M059J (cell line): ENCODE data around the gene SSRP1. TPM values are rescaled to one million over a fixed set of nuclear protein-coding genes. Genes with fewer than 3 reads are reported as not detected.
"Not testable (repeated sequence)": the region's sequence is repeated elsewhere in the genome, so short reads cannot be mapped to it uniquely, and the experiment has no call there.

Experiments used
- DNase-seq: peaks from one replicate; pipeline ENCODE4 v3.0.0-alpha.2; 2012; ENCODE audit warnings: low read depth
- total RNA-seq: library from RNA; depleted of rRNA; stranded (reverse); fragments of >200 nt; shearing (Covaris generic); gene quantifications from 2 replicates; pipeline ENCODE4 v1.2.3, GENCODE V29; 2014

The SSRP1 gene
- total RNA-seq, 1 experiment from 2014 or later: 145 TPM

DNA sequence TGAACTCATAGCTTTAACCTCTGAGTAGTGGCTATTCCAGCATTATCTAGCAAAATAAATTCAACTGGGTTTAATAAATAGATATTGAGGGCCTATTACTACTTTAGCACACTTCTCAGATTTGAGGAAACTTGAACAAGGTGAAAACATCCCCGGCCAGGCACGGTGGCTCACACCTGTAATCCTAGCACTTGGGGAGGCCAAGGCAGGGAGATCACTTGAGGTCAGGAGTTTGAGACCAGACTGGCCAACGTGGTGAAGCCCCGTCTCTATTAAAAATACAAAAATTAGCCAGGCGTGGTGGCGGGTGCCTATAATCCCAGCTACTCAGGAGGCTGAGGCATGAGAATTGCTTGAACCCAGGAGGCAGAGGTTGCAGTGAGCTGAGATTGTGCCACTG is 1.2 kb upstream of the SSRP1 start:
- DNase-seq: not testable (repeated sequence)

DNA sequence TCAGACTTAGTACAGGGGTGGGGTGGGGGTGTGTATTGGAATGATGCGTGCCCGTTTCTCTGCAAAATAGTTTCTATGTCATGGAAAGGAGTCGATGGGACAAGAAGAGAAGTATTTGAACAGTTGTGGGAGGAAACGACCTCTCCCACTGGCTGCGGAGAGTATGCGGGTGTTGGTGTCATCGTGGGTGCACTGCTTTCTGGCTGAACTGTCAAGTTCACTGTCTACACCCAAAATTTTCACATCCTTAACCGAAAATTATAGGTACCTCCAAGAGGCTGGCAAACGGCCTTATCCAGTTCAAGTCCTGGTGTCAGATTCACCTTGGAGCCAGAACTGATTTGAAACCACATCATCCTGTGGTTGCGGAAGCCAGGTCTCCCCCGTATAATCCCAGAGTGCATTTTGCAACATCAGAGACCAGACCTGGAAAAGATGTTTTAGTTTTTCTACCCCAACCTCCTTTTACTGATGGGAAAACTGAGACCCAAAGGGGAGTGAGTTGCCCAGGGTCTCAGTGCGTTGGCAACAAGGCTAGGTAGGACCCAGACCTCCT is 497 bp upstream of the SSRP1 start:
- DNase-seq: peak; percentile 15

GRCh38 chr11:57335023-57335342 is 709 bp downstream of the SSRP1 start:
- DNase-seq: no peak

- no peak for DNase-seq
These were observed 2.8 kb downstream of the SSRP1 start for GRCh38 chr11:57332694-57333440.

DNA sequence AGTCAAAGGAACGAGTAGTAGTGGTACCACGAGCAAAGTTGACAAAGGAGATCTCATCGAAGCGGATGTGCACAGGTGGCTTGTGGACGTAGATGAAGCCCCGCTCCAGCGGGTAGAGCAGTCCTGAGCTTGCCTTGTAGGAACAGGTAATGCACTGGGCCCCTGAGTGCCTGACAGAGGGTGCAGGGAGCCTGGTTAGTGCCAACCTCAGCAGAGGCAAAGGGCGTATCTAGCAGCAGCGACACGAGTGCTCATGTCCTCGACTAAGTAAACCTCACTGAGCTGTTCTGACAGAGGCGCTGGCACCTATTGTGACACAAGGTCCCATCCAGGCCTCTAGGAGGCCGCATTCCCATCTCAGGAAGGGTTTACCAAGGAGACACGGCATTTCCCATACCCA is 4.0 kb downstream of the SSRP1 start:
- no peak for DNase-seq

DNA sequence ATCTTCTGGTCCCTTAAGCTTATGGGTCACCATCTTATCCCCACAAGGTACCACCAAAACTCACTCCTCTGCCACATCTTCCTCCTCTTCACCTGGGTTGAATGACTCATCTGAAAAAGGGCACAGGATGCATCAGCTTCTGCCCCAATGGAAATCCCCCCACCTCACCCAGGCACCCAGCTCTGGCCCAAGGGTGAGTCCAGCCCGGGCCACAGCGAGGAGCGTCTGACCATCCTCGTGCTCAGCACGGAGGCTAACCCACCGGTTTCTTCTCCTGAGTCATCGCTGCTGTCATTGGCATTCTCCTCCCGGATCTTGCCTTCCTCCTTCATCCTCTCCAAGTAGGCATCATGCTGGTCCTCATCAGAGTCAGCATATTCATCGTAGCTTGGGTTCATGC is 5.7 kb downstream of the SSRP1 start:
- no peak for DNase-seq

DNA sequence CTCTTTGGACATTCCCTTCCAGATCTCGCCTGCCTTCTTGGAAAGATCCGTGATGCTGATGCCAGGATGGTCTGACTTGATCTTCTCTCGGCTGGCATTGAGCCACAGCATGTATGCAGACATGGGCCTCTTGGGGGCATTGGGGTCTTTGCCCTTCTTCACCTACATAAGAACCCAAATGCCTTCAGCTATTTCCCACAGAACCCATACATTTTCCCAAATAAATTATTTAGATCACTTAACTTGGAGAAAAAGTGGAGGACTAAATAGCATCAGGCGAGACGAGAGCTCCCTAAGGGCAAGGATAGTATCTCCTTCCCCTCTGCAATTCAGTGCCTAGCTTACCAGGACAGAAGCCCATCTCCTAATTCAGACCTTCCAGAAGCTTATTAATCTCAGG is 8.0 kb downstream of the SSRP1 start:
- no peak for DNase-seq

GRCh38 chr11:57325735-57326048 is 10.0 kb downstream of the SSRP1 start:
- DNase-seq: no peak

DNA sequence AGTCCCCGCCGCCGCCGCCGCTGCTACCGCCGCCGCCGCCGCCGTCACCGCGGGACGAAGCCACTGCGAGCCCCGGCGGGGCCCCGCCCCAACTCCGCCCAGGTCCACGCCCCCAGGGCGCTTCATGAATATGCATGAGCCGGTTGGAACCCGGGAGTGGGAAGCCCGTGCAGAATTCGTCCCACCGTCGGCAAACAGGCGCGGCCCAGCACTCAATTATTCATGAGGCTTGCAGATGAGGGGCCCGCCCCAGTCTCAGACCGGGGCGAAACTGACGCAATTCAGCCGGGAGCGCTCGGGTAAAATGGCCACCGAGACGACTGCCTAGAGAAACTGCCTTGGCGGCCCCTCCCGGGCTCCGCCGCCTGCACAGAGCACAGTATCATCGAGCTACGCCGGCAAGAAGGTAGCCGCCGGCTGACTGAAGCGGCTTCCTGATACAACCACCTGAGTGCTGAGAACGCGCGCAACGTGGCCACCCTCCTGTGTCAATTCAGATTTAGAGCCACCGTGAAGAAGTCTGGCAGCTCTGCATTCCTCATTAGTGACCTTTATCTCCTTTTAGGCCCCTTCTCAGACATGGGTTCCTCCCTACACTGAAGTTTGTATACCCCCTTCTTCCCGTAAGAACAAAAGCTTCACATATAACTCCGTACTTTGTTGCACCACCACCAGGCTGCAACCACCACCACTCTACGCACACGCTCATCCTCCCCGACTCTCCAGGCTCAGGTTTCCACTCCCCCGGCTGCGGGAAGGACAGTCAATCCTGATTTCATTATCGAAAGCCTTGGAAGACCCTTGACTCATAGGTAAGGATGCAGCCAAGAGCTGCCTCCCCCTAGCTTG is 10.6 kb downstream of the SSRP1 start, which contains the start of gene TNKS1BP1:
TSS of gene TNKS1BP1 (minus strand) at position 67 of the 849 bp plus-strand sequence. CDS start 3,067 bp downstream, outside the sequence.
- DNase-seq: peak; percentile 94

- DNase-seq: peak; percentile 54
These were observed 11.4 kb downstream of the SSRP1 start for GRCh38 chr11:57324154-57324885.

- no peak for DNase-seq
These were observed 11.9 kb downstream of the SSRP1 start for GRCh38 chr11:57323855-57324153.

DNA sequence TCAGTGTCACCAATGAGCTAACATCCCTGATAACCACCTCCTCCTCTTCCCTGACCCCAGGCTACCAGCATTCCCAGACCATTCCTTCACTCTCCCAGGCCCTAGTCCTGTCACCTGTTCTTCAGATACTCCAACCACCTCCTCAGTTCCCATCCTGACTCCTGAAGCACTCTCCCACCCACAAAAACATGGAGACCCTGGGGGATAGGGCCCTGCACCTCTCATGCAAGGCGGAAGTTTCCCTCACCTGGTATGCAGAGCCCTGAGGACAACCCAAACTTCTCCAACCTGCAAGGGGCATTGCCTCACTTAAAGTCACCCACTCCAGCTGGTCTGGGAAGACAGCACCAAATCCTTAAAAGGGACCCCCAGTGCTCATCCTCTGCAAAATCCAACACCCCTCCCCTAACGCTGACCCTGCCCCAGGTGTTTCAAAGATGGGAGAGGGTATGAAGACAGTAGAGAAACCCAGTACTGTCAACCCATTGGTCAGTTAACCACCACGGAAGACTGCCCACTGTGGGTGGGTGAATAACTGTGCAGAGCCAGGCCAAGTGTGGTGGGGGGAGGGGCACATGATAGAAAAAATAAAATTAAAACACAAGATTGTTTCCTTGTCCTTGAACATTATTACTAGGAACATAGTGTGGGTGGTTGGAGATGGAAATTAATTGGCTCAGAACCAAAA is 12.4 kb downstream of the SSRP1 start:
- DNase-seq: peak; percentile 54

GRCh38 chr11:57322256-57323166 is 13.2 kb downstream of the SSRP1 start:
- peak; percentile 98 for DNase-seq

GRCh38 chr11:57321388-57322255 is 14.1 kb downstream of the SSRP1 start:
- no peak for DNase-seq

DNA sequence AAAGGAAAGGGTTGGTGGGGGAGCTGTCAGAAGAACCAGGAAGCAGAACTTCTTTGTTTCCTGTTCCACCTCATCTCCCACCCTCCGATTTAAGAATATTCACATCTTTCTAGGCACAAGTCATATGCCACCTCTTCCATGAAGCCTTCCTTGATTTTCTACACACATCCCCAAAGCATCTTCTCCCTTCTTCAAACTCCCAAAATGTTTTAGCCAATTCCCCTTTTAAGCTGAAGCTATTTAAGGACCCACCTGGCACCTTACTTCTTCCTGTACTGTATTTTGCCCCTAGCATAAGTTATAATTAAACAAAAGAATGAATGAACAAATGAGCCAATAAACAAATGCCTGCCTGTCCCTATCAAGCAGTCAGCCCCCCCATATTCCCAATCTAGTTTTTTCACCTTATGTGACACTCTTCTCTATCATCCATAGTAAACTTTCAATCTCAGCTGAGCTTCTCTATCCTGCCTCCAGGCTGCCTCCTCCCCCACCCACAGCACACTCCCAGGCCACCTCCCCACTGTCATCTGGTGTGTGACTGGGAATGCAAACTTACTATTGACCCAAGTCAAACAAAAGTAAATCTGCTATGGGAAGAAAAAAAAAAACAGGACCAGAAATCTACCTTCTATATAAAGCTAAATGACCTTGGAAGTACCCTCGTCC is 14.8 kb downstream of the SSRP1 start:
- no peak for DNase-seq

GRCh38 chr11:57320067-57320718 is 15.5 kb downstream of the SSRP1 start:
- no peak for DNase-seq

GRCh38 chr11:57318178-57318577 is 17.5 kb downstream of the SSRP1 start:
- no peak for DNase-seq

- no peak for DNase-seq
These were observed 19.7 kb downstream of the SSRP1 start for GRCh38 chr11:57316017-57316416.

- DNase-seq: no peak
These were observed 20.2 kb downstream of the SSRP1 start for GRCh38 chr11:57315491-57315890.
